HG02884 (cell line): ENCODE results near the gene SVOPL.
"Not testable (repeated sequence)": the region's sequence is repeated elsewhere in the genome, so short reads cannot be mapped to it uniquely, and the experiment has no call there.

ENCODE experiments used
- ATAC-seq: cut with Tn5 transposase; IDR thresholded peaks from one replicate; pipeline ENCODE4 v1.9.1; 2021; ENCODE audit warnings: mild to moderate bottlenecking, moderate library complexity; ENCODE audit not compliant: unreplicated experiment

SVOPL gene

DNA sequence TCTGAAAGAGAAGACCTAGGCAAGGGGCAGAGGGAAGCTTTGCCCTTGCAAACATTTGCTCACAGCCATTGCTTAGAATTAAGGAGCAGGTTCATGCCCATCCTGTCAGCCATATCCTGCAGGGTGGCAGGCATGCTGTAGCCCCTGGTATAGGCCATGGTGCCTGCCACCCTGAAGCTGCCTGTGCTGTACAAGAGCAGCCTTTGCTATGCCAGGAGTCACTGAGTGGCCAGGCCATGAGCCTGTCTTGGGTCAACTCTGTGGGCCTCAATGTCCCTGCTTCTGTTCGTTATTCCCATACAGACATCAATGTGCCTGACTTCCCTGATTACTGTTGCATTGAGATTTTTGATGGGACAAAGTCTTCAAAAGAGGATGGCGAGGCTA, 368 bp upstream of the SVOPL start:
- ATAC-seq: no peak

DNA sequence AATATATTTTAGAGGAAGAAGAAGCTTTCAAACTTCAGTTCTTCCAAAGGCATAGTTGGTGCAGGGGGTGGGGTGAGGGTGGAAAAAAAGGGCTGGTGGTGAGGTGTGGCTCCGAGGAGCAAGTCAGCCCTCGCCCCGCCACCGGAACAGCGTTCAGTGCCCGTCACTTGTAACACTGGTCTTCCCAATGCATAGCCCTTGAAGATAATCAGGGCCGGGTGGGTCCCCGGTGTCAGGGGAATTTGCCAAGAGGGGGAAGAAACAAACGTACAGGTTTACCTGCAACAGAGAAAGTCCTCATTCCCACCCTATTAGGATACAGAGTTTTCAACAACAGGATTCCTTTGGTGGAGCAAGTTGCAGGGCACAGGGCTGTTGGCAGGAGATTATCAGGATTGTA, 1.5 kb downstream of the SVOPL start:
- ATAC-seq: no peak

GRCh38 chr7:138698281-138698680, 2.9 kb downstream of the SVOPL start:
- ATAC-seq: no peak

DNA sequence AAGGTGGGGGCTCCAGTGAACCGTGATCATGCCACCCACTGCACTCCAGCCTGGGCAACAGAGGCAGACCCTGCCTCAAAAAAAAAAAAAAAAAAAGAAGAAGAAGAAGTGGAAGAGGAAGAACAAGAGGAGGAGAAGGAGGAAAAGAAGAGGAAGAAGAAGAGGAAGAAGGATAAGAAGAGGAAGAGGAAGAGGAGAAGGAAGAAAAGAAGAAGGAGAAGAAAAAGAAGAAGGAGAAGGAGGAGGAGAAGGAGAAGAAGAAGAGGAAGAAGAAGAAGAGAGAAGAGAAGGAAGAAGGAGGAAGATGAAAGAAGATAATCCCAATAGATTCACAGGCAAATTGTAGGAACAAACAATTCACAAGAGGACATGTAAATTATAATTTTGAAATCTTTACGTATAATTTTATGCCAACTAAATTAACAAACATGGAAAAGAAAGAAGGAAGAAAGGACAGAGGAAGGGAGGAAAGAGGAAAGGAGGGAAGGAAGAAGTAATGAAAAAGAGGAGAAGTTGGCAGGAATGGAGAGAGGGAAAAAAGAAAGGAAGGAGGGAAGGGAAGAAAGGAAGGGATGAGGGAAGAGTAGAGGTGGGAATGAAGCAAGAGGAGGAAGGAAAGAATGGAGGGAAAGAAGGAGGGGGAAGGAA, 3.5 kb downstream of the SVOPL start:
- no peak for ATAC-seq

- ATAC-seq: not testable (repeated sequence)
Measured at GRCh38 chr7:138695776-138696175, 5.4 kb downstream of the SVOPL start.

GRCh38 chr7:138695106-138695505, 6.1 kb downstream of the SVOPL start:
- no peak for ATAC-seq

GRCh38 chr7:138691178-138691577, 10.0 kb downstream of the SVOPL start:
- no peak for ATAC-seq

- ATAC-seq: no peak
Measured at GRCh38 chr7:138690495-138690894, 10.7 kb downstream of the SVOPL start.

- ATAC-seq: not testable (repeated sequence)
Measured at GRCh38 chr7:138688037-138688436, 13.1 kb downstream of the SVOPL start.

GRCh38 chr7:138684340-138684739, 16.8 kb downstream of the SVOPL start:
- no peak for ATAC-seq

- ATAC-seq: no peak
Measured at GRCh38 chr7:138679793-138680192, 21.4 kb downstream of the SVOPL start.

GRCh38 chr7:138670594-138670993, 30.6 kb downstream of the SVOPL start:
- ATAC-seq: no peak

GRCh38 chr7:138669364-138669763, 31.8 kb downstream of the SVOPL start:
- ATAC-seq: no peak

DNA sequence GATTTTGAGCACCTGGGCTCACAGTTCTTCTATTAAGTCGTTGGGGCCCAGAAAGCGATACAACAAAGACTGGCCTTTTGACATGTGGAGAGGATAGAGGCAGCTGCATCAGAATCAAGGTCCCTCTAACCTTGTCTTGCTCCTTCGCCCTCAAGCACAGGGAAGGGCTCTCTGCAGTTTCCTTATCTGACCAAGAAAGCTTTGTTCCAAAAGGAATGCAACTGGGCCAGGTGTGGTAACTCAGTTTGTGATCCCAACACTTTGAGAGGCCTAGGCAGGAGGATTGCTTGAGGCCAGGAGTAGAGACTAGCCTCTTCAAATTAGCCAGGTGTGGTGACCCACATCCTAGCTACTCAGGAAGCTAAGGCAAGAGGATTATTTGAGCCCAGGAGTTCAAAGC, 32.2 kb downstream of the SVOPL start:
- ATAC-seq: no peak

GRCh38 chr7:138668229-138668596, 32.9 kb downstream of the SVOPL start:
- ATAC-seq: no peak

- no peak for ATAC-seq
Measured at GRCh38 chr7:138667535-138668228, 33.5 kb downstream of the SVOPL start.

GRCh38 chr7:138666385-138666784, 34.8 kb downstream of the SVOPL start:
- ATAC-seq: no peak

GRCh38 chr7:138665669-138666140, 35.5 kb downstream of the SVOPL start:
- ATAC-seq: no peak

DNA sequence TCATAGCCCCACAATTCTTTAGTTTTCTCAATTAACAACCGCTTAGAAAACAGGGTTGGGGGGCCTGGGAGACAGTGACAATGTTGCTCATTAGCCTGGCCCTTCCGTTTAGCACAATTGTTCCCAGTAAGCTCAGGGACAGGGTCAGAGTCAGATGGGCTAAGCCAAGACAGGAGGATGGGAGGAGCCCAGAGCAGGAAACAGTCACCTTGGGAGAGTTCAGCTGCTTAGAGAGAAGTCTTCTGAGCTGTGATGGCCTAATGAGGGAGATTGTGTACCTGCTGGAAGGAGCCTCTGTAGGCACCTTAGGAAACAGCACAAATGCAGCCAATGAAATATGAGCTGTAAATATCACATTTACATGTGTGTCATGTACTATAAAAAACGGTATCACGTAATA, 35.9 kb downstream of the SVOPL start:
- no peak for ATAC-seq

- ATAC-seq: no peak
Measured at GRCh38 chr7:138663725-138664710, 37.1 kb downstream of the SVOPL start.

DNA sequence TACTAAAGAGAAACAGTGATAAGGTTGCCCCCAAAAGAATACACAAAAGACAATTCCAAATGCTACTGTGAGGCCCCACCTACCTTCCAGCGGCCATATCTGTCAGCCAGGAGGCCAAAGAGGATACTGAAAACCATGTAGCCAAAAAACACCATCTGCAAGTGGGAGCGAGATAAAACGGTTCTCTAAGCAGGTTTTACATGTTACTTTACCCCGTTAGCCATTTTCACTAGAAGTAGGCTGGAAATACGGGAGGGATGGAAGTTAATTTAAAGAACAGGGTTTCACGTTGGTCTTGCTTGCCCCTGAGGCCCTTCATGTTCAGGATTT, 38.2 kb downstream of the SVOPL start:
- no peak for ATAC-seq
